Hair follicular keratinocyte (primary cell): ENCODE data around the gene ZKSCAN4. TPM values are rescaled to one million over a fixed set of nuclear protein-coding genes. Genes with fewer than 3 reads are reported as not detected.

Experiments
- total RNA-seq: library from RNA; depleted of rRNA; stranded (reverse); fragments of >200 nt; gene quantifications from 2 replicates; pipeline ENCODE4 v1.2.3, GENCODE V29; 2015

Gene ZKSCAN4
- 1.7 and 2.4 TPM in 2 replicates for total RNA-seq

GRCh38 chr6:28252009-28252975 lies at the start of gene ZKSCAN4:
TSS of gene ZKSCAN4 (minus strand) at chr6:28252269. CDS start at chr6:28251980, 289 bp downstream.

DNA sequence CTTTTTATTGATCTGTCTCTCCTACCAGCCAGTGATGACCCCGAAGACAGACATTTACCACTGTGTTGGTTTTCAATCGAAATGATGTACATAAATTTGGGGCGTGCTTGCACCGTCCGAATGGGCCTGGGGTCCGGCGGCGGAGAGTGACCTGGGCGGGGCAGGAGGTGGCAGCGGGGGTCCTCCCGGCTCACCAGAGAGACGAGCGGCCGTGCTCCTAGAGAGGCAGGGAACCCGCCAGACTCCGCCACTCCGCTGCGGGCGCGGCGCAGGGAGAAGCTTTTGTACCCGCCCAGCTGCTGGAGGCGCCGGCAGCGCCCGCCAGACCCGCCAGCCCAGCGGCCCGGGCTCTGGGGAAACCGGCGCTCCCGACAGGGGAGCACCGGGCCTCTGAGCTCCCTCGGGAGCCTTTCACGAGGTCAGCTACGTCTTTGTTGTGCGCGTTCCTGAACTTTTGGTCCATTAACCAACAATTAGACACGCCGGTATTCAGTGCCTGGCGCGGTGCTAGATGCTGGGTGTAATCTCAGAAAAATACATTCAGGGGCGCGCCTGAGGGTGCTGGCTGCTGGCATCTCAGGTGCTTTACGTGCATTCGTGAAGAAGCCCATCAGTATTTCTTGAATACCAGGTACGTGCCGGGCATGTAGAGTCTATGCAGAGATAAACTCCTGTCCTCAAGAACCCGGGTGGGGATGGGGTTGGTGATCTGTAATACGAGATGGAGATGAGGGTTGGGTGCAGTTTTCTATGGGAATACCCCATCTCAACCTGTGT lies 29.4 kb upstream of the ZKSCAN4 start, which contains the start of gene PGBD1:
PGBD1 (plus strand) TSS at position 285 of the 777 bp plus-strand sequence. CDS start 2,242 bp downstream, outside the sequence.

GRCh38 chr6:28266962-28267694 lies 15.1 kb upstream of the ZKSCAN4 start, which contains the start of gene ZSCAN26:
TSS of gene ZSCAN26 (plus strand) at chr6:28267143. CDS start at chr6:28271920, 4,777 bp downstream.

GRCh38 chr6:28258877-28259777 lies 7.1 kb upstream of the ZKSCAN4 start, which contains the start of gene NKAPL:
TSS of gene NKAPL (plus strand) at chr6:28259297. CDS start at chr6:28259372, 75 bp downstream.

DNA sequence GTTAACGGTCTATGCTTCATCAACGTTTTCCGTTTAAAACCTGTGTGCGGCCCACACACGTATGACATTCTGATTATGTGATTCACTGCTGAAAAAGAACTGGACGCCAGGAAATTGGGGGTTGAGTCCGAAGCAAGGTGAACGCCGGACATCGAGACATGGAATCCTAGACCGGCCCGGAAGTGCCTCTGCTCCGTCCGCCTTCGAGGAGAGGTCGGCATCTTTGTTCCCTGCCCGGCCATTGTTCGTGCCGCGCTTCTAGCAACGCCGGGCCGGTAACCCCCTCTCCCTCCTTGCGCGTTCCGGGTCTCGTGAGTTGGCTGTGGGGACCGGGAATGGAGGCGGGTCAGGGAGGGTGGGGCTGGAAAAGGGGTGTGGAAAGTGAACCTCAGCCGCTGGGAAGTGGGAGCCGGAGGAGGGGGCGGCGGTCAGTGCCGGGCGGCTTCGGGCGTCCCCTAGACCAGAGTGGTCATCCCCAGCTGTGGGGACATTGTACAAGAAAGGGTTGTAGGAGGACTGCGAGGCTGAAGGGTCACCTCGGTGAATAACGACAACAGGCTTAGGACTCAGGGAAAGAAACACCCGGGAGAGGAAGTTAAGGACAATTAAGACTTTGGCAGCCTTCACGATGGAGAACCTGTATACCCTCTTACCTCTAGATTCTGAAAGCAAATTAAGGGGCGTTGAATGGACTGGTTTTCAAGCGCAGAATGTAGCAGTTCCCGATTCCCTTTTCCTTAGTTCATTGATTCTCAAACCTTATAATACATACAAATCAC lies 26.8 kb downstream of the ZKSCAN4 start, which contains the start of gene ZSCAN9:
ZSCAN9 (plus strand) TSS at position 220 of the 779 bp plus-strand sequence. CDS start 1,810 bp downstream, outside the sequence.

Other genes with a start within 250 kb of the ZKSCAN4 start
- gene ZNF165, start 171.7 kb downstream of the ZKSCAN4 start, total RNA-seq, result 3.0 and 4.7 TPM in 2 replicates
- gene ZSCAN16, start 127.7 kb downstream of the ZKSCAN4 start, total RNA-seq, result 0.30 and 1.5 TPM in 2 replicates
- 5.0 and 6.7 TPM in 2 replicates for gene ZKSCAN8, start 110.4 kb downstream of the ZKSCAN4 start, total RNA-seq
- gene ZSCAN9, start 27.0 kb downstream of the ZKSCAN4 start, total RNA-seq, result 4.2 and 6.6 TPM in 2 replicates
- 0.23 and 0.76 TPM in 2 replicates for gene NKAPL, start 7.0 kb upstream of the ZKSCAN4 start, total RNA-seq
- gene ZSCAN26, start 14.9 kb upstream of the ZKSCAN4 start, total RNA-seq, result 5.4 and 7.2 TPM in 2 replicates
- 3.5 and 3.9 TPM in 2 replicates for gene PGBD1, start 29.3 kb upstream of the ZKSCAN4 start, total RNA-seq
- 1.1 and 1.9 TPM in 2 replicates for gene ZSCAN31, start 83.9 kb upstream of the ZKSCAN4 start, total RNA-seq
- 1.1 and 2.7 TPM in 2 replicates for gene ZKSCAN3, start 97.7 kb upstream of the ZKSCAN4 start, total RNA-seq
- gene ZSCAN12, start 147.5 kb upstream of the ZKSCAN4 start, total RNA-seq, result 3.0 TPM in 2 replicates
- 0.87 and 2.5 TPM in 2 replicates for gene ZSCAN23, start 191.2 kb upstream of the ZKSCAN4 start, total RNA-seq